PFSK-1 (cell line): ENCODE data around the gene MEPE.
A peak's percentile ranks its signal among the peaks of the same experiment; 100 is the strongest.

ENCODE experiments used
- FOXP2 ChIP-seq: optimal IDR thresholded peaks from 2 replicates; pipeline ENCODE3; 2011; ENCODE audit warnings: borderline replicate concordance, control low read depth, inconsistent platforms; ENCODE audit not compliant: insufficient read depth; ENCODE audit errors: extremely low read length, extremely low read depth
- POLR2AphosphoS5 ChIP-seq: IDR thresholded peaks from 2 replicates; pipeline ENCODE4 v1.6.1; 2012; ENCODE audit warnings: low read depth, mild to moderate bottlenecking, control low read depth, low read length, moderate library complexity
- SIN3A ChIP-seq: IDR thresholded peaks from 2 replicates; pipeline ENCODE4 v1.6.1; 2012; ENCODE audit warnings: mild to moderate bottlenecking, low read length, moderate library complexity, borderline replicate concordance; ENCODE audit not compliant: insufficient read depth
- TAF1 ChIP-seq: IDR thresholded peaks from 2 replicates; pipeline ENCODE4 v1.6.1; 2012; ENCODE audit warnings: low read length, control low read depth, borderline replicate concordance; ENCODE audit not compliant: insufficient read depth
- TF ChIP-seq, protein P1 (sequence below), 2 experiments: IDR thresholded peaks; 2 replicates each; pipeline versions ENCODE4 v1.6.1 to v1.8.0; 2011 to 2012; ENCODE audit warnings: low read depth in 2 of 2, low read length in 2 of 2, control low read depth in 1 of 2, inconsistent platforms in 1 of 2, mild to moderate bottlenecking in 1 of 2, moderate library complexity in 1 of 2; ENCODE audit not compliant: insufficient read depth in 1 of 2

GRCh38 chr4:87886083-87886482 is 53.3 kb downstream of the MEPE start:
- TF ChIP-seq POLR2AphosphoS5 (no peak), SIN3A (no peak), TAF1 (no peak), FOXP2 (no peak)
- TF ChIP-seq, protein P1, sequence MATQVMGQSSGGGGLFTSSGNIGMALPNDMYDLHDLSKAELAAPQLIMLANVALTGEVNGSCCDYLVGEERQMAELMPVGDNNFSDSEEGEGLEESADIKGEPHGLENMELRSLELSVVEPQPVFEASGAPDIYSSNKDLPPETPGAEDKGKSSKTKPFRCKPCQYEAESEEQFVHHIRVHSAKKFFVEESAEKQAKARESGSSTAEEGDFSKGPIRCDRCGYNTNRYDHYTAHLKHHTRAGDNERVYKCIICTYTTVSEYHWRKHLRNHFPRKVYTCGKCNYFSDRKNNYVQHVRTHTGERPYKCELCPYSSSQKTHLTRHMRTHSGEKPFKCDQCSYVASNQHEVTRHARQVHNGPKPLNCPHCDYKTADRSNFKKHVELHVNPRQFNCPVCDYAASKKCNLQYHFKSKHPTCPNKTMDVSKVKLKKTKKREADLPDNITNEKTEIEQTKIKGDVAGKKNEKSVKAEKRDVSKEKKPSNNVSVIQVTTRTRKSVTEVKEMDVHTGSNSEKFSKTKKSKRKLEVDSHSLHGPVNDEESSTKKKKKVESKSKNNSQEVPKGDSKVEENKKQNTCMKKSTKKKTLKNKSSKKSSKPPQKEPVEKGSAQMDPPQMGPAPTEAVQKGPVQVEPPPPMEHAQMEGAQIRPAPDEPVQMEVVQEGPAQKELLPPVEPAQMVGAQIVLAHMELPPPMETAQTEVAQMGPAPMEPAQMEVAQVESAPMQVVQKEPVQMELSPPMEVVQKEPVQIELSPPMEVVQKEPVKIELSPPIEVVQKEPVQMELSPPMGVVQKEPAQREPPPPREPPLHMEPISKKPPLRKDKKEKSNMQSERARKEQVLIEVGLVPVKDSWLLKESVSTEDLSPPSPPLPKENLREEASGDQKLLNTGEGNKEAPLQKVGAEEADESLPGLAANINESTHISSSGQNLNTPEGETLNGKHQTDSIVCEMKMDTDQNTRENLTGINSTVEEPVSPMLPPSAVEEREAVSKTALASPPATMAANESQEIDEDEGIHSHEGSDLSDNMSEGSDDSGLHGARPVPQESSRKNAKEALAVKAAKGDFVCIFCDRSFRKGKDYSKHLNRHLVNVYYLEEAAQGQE (IDR thresholded peaks at IDR 0.05; ENCODE audit: insufficient read depth in 1 of 2, low read depth in 2 of 2, low read length in 2 of 2), result 0 out of 4 replicates have a peak, but pooled peaks of 1 of the 2 experiments have one; percentile 30
